Activated T-cell treated with anti-CD3 and anti-CD28 coated beads, Interleukin-2, amount 50 U/mL, for 24 hours (primary cell): Measurements from ENCODE around the gene APCDD1L.

Experiments used
- DNase-seq: peaks from one replicate; pipeline ENCODE4 v3.0.0-alpha.2; 2020
- H3K27ac Mint-ChIP-seq: 2 replicates; pipeline ENCODE4 v1.8.0; 2020; ENCODE audit warnings: mild to moderate bottlenecking, mixed read lengths
- H3K27me3 Mint-ChIP-seq: 2 replicates; pipeline ENCODE4 v1.8.0; 2020; ENCODE audit warnings: mixed read lengths
- H3K36me3 Mint-ChIP-seq: 2 replicates; pipeline ENCODE4 v1.8.0; 2020; ENCODE audit warnings: low read depth, mixed read lengths
- H3K4me1 Mint-ChIP-seq: 2 replicates; pipeline ENCODE4 v1.8.0; 2020; ENCODE audit warnings: low read depth, mixed read lengths
- H3K4me3 Mint-ChIP-seq: 2 replicates; pipeline ENCODE4 v1.8.0; 2020; ENCODE audit warnings: mild to moderate bottlenecking, moderate library complexity, mixed read lengths
- H3K9me3 Mint-ChIP-seq: 2 replicates; pipeline ENCODE4 v1.8.0; 2020; ENCODE audit warnings: mixed read lengths

APCDD1L gene

DNA sequence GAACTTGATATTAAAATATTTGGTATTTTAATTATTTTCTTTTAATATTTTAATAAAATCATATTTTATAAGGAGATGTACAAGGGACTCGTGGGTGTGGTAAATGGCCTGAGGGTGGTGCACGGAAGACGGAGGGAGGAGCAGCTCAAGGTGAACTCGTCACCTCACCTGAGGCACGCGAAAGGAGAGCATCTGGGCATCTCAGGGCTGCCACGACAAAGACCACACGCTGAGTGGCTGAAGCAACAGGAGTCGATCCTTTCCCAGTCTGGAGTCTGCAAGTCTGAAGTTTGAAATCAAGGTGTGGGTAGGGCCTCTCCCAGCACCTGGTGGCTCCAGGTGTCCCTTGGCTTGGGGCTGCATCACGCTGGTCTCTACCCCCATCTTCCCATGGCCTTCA lies 39.7 kb downstream of the APCDD1L start:
- no peaks in the 10 kb centered on the region for H3K36me3 Mint-ChIP-seq

DNA sequence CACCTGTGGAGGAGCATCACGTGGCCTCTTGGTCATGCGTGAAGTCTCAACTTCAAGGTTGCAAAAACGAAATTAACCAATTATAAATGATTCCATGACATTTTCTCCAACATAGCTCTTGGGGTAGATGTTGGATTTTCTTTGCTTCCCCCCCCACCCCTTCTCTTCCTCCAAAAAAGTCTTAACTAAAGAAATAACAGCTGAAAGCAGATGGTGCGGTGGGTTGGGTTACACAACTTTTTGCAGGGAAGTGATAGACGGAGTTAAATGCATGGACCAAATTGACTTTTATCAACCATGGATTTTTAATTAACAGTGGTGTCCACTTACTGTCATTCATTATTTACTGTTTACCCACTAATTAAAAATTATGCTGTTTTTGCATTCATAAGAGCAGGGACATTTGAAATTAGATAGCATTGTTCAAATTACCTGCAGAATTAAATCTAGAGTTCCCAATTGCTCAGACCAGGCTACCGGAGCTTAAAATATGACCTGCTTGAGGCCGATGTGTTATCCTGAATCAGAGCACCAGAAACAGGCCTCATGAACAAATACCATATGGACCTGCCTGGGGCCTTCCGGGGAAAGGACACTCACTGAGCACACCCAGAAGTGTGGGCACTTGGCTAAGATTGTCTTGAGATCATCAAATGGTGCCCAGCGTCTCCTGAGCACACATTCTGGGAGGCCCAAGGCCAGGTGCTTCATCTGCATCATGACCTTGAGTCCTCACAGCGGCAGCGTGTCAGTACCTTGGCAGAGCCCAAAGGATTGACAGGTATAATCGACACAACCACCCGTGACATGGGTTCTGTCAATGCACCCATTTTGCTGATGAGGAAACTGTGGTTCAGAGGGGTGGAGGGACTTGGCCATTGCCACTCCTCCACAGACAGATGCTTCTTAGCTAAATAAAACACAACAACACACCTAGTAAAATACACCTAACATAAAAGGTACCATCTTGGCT lies 41.5 kb downstream of the APCDD1L start:
- DNase-seq: no peak
- Mint-ChIP-seq H3K4me3 (no peak overlapping the region), H3K27ac (no peak overlapping the region), H3K4me1 (no peaks in the 10 kb centered on the region), H3K9me3 (no peaks in the 10 kb centered on the region), H3K27me3 (no peaks in the 10 kb centered on the region), H3K36me3 (no peaks in the 10 kb centered on the region)

More for the DNA sequence above, 39.7 kb downstream of the APCDD1L start:
- DNase-seq: no peak
- Mint-ChIP-seq H3K9me3 (no peaks in the 10 kb centered on the region), H3K4me3 (no peak overlapping the region), H3K27ac (no peak overlapping the region), H3K4me1 (no peaks in the 10 kb centered on the region), H3K27me3 (no peaks in the 10 kb centered on the region)

DNA sequence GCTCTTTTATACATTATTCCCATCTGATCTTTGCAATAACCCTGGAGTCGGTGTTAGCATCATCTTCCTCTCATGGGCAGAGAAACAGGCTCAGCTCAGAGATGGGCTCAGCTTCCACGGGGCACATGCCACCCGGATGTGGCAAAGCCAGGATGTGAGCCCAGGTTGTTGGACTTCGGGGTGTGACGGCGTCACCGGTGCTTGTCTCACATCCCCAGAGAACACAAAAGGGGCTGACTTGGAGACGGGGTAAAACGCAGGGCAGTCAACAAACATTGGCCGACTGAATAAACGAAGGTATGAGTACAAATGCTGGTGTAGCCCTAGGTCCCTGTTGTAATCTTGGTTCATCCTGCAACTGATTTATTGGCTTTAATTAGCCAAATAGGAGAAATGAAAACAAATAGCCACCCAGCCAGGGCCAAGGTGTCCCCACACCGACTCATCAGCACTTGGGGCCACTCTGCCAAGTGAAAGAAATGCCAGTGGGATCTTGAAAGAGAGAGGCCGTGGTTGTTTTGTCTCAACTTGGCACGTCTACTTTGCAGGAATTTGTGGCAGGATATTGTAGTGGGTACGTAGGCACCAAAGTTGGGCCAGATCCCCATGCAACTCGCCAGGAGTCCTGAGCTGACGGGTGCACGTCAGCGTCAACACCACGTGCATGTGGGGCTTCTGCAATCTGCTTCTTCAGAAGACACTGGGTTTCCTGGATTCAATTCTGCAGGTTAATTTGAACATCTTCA lies 42.8 kb downstream of the APCDD1L start:
- no peak for DNase-seq
- H3K4me3 Mint-ChIP-seq: no peak overlapping the region
- H3K9me3 Mint-ChIP-seq: no peaks in the 10 kb centered on the region
- H3K4me1 Mint-ChIP-seq: no peaks in the 10 kb centered on the region
- H3K36me3 Mint-ChIP-seq: no peaks in the 10 kb centered on the region
- no peak overlapping the region for H3K27ac Mint-ChIP-seq
- no peaks in the 10 kb centered on the region for H3K27me3 Mint-ChIP-seq

DNA sequence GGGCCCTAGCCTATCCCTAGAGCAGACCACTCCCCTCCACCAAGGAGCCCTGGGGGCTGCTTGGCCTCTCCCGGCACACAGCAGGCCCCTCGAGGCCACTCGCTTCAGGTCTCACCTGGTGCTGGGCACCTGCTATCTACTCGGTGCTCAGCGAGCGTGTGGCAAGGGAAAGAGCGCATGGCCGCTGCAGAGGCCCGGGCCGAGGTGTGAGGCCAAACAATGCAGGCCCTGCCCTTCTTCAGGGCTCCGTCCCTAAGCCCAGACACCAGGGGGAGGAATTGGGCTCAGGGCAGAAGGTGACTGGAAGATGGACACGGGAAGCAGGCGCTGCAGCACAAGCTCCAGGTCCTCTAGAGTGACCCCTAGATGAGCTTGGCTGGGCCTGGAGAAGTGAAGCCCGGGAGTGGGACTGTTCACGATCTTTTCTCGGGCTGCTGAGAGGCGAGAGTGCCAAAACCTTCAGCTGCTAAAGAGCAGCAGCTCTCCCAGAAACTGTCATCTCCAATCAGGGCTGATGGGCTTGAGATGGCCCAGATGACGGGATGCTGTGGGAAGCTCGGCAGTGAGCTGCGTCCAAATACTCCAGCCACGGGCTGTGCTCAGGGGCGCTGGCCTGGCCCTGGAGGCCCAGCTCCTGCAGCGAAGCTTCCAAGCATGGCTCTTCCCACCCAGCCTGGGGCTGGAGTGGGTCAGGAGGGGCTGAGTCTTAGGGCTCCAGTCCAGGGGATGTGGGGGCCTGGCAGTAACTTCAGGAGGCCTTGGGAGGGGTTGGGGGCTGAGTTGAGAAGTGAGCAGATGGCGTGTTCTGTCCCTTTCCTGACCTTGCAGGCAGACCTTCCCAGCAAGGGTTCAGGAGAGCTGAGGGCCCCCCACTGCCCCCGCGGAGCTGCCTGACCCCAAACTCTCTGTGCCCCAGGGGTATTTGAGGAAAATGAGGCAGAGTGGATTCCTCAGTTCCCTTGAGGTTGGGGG lies 43.7 kb downstream of the APCDD1L start:
- H3K4me3 Mint-ChIP-seq: no peak overlapping the region
- no peaks in the 10 kb centered on the region for H3K27me3 Mint-ChIP-seq
- no peaks in the 10 kb centered on the region for H3K36me3 Mint-ChIP-seq
- H3K27ac Mint-ChIP-seq: no peak overlapping the region
- H3K4me1 Mint-ChIP-seq: no peaks in the 10 kb centered on the region
- no peak for DNase-seq
- no peaks in the 10 kb centered on the region for H3K9me3 Mint-ChIP-seq

DNA sequence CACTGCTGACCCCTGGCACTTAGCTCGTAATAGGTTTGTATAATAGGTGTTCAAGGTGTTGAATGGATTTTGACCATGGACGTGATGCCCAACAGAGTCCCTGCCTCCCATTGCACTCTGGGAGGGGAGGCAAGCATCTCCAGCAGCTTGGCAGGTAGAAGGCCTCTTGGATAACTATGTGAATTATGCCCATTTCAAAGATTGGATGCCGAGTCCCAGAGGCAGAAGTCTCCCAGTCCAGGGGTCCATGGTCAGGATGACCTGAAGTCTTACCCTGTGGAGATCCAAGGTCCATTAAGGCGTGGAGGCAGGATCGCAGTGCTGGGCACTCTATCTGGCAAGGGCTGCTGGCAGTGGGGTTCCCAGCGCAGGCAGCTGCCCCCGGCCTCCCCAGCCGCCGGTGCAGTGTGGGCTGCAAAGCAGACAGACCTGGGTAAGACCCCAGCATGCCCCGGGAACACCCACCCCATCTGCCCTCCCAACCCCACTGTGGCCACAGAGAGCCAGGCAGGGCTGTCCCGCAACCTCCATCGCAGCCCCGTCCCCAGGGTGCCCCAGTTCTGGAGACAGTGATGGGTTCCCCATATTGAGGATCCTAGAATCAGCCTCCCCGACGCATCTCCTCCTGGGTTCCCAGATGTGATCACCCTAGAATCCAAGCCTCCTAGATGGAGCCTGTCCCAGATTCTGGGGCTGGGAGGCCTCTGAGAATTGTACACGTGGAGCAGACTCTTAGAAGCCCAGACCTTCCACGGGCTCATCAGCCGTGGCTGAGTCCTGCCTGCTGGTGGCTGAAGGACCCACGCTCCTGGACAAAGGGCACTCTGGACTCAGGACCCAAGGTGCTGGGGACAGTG lies 44.6 kb downstream of the APCDD1L start:
- DNase-seq: no peak
- H3K4me3 Mint-ChIP-seq: no peak overlapping the region
- no peak overlapping the region for H3K27ac Mint-ChIP-seq
- no peaks in the 10 kb centered on the region for H3K4me1 Mint-ChIP-seq
- H3K36me3 Mint-ChIP-seq: no peaks in the 10 kb centered on the region
- no peaks in the 10 kb centered on the region for H3K9me3 Mint-ChIP-seq
- no peaks in the 10 kb centered on the region for H3K27me3 Mint-ChIP-seq

DNA sequence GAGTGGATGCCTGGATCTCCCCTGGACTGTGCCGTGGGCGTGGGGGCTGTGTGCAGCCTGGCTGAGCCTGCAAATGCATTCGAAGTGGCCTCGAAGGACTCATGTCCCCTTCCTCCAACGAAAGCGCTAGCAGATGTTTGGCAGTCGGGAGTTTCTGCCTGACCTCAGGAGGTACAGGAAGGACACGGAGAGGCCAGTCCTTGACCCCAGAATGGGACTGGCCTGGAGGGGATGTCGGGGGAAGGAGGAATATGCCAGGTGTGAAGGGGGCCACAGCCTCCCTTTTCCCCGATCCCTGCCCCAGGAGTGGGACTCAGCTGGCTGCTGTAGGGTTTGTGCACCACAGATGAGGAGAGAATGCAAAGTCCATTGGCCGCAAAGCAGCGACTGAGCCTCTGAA lies 45.6 kb downstream of the APCDD1L start:
- no peak for DNase-seq
- Mint-ChIP-seq H3K27me3 (no peaks in the 10 kb centered on the region), H3K36me3 (no peaks in the 10 kb centered on the region), H3K9me3 (no peaks in the 10 kb centered on the region), H3K4me3 (no peak overlapping the region), H3K4me1 (no peaks in the 10 kb centered on the region), H3K27ac (no peak overlapping the region)

DNA sequence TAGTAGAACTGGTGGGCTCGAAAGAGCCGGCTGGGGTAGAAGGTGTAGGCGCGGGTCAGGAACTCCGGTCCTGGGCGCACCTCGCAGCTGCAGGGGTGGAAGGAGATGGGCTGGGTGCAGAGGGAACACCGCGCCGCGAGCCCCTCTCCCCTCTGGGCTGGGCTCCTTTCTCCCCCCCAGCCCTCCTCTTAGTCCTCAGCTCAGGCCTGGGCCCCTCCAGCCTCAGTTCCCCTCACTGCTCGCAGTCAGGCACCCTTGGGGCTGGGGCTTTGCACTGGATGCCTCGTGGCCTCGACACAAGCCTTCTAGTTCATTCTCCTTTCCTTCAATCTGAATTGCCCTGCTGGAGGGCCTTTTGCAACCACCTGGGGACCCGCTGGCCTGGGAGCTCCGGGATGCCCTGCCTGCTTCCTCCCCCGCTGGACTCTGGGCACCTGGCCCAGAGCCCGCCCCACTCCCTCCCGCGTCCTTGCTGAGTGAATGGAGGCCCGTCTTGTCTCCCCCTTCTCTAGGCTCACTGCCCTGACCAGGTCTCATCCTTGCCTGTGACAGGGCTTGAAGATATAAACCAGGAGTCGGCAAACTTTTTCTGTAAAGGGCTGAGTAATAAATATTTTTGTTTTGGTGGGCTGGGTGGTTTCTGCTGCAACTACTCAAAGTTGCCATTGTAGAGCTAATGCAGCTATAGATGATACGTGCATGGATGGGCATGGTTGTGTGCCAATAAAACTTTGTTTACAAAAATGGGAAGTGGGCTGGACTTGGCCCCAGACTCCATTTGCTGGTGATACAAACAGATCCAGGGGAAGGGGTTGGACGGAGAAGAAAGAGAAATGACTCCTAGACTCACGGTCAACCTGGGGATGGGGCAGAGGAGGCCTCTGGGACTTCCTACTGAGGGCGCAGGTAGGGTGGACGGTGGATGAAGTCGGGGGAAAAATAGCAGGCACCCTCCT lies 47.3 kb downstream of the APCDD1L start:
- Mint-ChIP-seq H3K4me1 (peaks cover 2% of the 10 kb centered on the region), H3K4me3 (no peak overlapping the region), H3K27me3 (no peaks in the 10 kb centered on the region), H3K27ac (no peak overlapping the region), H3K9me3 (no peaks in the 10 kb centered on the region), H3K36me3 (no peaks in the 10 kb centered on the region)
- no peak for DNase-seq

DNA sequence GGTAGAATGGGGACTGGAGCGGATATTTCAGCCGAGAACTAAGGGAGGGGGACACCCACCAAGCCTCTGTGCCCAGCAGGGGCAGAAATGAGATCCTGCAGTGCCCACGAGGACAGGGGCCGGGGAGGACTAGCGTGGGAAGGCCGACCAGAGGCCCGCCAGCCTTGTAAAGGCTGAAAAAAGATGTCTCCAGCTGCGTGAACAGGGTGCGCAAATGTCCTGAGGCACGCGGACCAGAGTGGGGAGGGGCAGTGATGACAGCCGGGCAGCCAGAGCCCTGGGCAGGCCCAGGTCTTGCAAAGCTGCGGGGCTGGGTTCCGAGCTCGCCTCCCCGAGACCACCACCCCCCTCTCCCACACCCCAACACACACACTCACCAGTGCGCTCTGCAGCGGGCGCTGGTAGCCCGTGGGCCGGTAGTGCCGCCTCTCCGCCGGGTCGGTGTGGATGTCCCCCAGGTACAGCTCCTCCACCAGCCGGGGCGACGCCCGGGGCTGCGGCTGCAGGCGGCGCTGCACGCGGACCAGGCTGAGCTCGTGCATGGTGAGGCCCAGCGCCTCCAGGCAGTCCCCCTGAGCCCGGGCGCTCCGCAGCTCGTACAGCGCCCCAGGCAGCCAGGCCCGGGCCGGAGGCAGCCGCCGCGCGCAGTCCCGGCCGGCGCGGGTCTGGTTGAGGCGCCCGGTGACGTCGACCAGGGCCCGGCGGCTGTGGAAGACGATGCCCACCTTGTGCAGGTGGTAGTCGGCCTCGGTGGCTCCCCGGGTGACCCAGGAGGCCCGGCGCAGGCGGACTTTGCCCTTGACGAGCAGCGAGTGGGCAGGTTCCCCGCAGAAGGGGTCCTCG lies 48.2 kb downstream of the APCDD1L start:
- no peak for DNase-seq
- Mint-ChIP-seq H3K4me1 (peaks cover 2% of the 10 kb centered on the region), H3K27me3 (no peaks in the 10 kb centered on the region), H3K27ac (no peak overlapping the region), H3K36me3 (no peaks in the 10 kb centered on the region), H3K4me3 (no peak overlapping the region), H3K9me3 (no peaks in the 10 kb centered on the region)

DNA sequence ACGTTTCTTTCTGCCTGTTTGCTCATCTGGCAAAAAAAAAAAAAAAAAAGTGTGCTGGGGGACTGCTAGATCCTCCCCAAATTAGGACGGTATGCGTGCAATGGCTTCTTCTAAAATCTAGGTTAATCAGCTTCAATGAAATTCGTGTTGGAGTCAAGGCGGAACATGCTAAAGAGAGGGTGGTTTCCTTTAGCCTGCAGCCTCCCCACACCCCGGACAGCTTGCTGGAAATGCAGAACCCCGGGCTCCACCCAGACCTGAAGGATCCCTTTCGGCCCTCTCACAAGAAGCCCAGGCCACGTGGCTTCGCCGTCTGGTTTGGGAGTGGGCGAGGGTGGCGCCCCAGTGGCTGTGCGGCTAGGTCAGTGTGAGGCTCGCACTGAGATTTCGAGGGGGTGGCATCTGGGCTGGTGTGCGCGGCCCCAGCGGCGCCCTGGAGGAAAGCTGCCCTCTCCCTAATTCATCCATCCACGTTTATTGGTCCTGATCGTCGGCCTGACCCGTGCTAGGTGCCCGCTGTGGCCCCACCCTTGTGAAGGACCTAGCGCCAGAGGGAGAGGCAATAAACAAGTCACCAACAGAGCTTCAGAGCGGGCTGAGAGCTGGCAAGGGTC lies 49.0 kb downstream of the APCDD1L start:
- Mint-ChIP-seq H3K27ac (no peak overlapping the region), H3K4me3 (no peak overlapping the region), H3K27me3 (no peaks in the 10 kb centered on the region), H3K36me3 (no peaks in the 10 kb centered on the region), H3K4me1 (peaks cover 2% of the 10 kb centered on the region), H3K9me3 (no peaks in the 10 kb centered on the region)
- no peak for DNase-seq

DNA sequence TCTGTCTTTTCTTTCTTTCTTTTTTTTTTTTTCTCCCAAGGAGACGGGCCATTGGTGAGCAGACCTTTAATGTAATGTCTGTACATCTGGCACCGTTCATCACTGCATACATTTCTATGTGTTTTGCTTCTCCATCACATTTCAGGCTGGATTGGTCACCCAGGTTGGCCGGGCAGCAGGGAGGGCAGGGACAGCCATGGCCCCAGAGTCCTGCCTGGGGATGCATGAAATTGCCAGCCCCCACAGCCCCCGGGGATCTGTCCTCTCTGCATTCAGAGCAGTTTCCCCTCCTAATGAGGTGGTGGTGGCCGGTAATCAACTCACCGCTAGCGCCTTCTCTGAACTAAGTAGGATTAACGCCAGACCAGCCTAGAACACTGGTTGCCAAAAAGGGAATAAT lies 50.4 kb downstream of the APCDD1L start:
- Mint-ChIP-seq H3K27ac (no peak overlapping the region), H3K9me3 (no peaks in the 10 kb centered on the region), H3K4me3 (no peak overlapping the region), H3K36me3 (no peaks in the 10 kb centered on the region), H3K27me3 (no peaks in the 10 kb centered on the region), H3K4me1 (peaks cover 2% of the 10 kb centered on the region)
- no peak for DNase-seq

DNA sequence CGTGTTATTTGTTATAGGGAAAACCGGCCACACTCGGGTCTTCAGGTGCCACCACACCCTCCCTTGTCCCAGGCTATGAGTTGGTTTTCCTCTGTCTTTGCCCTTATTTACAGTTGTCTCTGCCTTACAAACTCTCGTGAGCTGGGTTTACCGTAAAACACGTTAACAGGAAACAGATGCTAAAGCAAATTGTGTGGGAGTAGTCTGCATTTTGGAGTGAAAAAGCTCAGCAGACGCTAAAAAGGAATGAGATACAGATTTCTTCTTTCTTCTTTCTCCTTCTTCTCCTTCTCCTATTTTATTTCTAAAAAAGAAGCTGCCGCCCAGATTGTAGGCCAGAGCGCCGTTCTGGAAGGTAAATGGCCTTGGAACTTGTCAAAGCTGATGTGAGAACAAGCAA lies 51.9 kb downstream of the APCDD1L start:
- H3K27me3 Mint-ChIP-seq: no peaks in the 10 kb centered on the region
- no peak overlapping the region for H3K27ac Mint-ChIP-seq

DNA sequence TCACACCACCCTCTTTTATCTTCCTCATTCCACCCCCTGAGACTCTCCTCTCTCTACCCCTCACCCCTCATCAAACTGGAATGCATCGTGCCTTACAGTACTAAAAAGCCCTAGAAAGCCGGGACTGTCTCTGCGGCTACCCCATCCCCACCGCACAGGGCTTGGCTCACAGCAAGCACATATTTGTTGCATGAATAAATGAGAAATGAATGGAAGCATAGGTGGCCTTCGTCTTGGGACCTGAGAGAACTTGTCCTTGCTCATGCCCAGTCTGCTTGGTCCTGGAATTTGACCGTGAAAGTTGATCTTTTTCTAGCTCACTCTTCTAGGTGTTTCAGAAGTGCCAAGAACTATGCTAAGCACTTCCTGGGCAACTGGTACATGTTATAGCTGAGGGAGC lies 53.3 kb downstream of the APCDD1L start:
- H3K36me3 Mint-ChIP-seq: peaks cover 2% of the 10 kb centered on the region
- DNase-seq: no peak
- no peaks in the 10 kb centered on the region for H3K27me3 Mint-ChIP-seq
- no peaks in the 10 kb centered on the region for H3K9me3 Mint-ChIP-seq
- no peak overlapping the region for H3K27ac Mint-ChIP-seq
- peaks cover 2% of the 10 kb centered on the region for H3K4me1 Mint-ChIP-seq
- no peak overlapping the region for H3K4me3 Mint-ChIP-seq

More for the DNA sequence above, 51.9 kb downstream of the APCDD1L start:
- Mint-ChIP-seq H3K4me3 (no peak overlapping the region), H3K9me3 (no peaks in the 10 kb centered on the region), H3K4me1 (peaks cover 2% of the 10 kb centered on the region), H3K36me3 (no peaks in the 10 kb centered on the region)
- no peak for DNase-seq
